H1 (cell line): Measurements from ENCODE around the gene GTSE1. TPM values are rescaled to one million over a fixed set of nuclear protein-coding genes. Genes with fewer than 3 reads are reported as not detected.

Experiments
- CTCF ChIP-seq, 3 experiments: IDR thresholded peaks; 1 replicate in 2 of 3; 2 replicates in 1 of 3; pipeline versions ENCODE4 v1.5.1 to v1.6.1; 2011; ENCODE audit warnings: low read length in 3 of 3, mild to moderate bottlenecking in 3 of 3, inconsistent platforms in 2 of 3, low read depth in 1 of 3, moderate library complexity in 1 of 3; ENCODE audit not compliant: insufficient read depth in 1 of 3; ENCODE audit errors: control extremely low read depth in 1 of 3
- polyA plus RNA-seq, 7 experiments: library from polyadenylated mRNA; depleted of rRNA in 3 of 7; stranded (reverse) in 5 of 7; unstranded in 2 of 7; fragments of >200 nt in 5 of 7; fragments of 200-250 nt in 2 of 7; gene quantifications; 1 replicate in 5 of 7; 2 replicates in 1 of 7; 4 replicates in 1 of 7; pipeline versions ENCODE4 v1.2.1 to v1.2.3, GENCODE V29; 2011 to 2013; ENCODE audit warnings: missing spikeins in 2 of 7, mixed read lengths in 2 of 7
- total RNA-seq: library from RNA; stranded (reverse); fragmentation: NEBNext Ultra II Directional; extraction: Animal tissue kit (Norgen Biotek cat#: 25700); gene quantifications from 2 replicates; pipeline ENCODE4 v1.2.1, GENCODE V29; 2021

Gene GTSE1
- total and polyA plus RNA-seq, 2 of the 8 experiments (the other 6 are each of a cell fraction or from before 2014, with no cell fraction given) = 17.5 to 38.6 TPM

- no peak for TF ChIP-seq CTCF (IDR thresholded peaks at IDR 0.05; ENCODE audit: control extremely low read depth in 1 of 3, insufficient read depth in 1 of 3, low read depth in 1 of 3, low read length in 3 of 3)
Measured at GRCh38 chr22:46350121-46350520, 53.5 kb downstream of the GTSE1 start (continued).
